Choroid plexus epithelial cell (primary cell): ENCODE measurements around the gene RAPGEF4.
"Not testable (repeated sequence)": the region's sequence is repeated elsewhere in the genome, so short reads cannot be mapped to it uniquely, and the experiment has no call there.

Experiments
- DNase-seq: peaks from one replicate; pipeline ENCODE4 v3.0.0-alpha.2; 2010; ENCODE audit warnings: low read depth
- H3K4me3 ChIP-seq: 2 replicates; pipeline ENCODE4 v1.5.1; 2011; ENCODE audit warnings: low read depth, mild to moderate bottlenecking, control low read depth, low read length, moderate library complexity
- TF ChIP-seq, protein P1 (sequence below): conservative IDR thresholded peaks from 2 replicates; pipeline ENCODE4 v1.5.1; 2011; ENCODE audit warnings: low read depth, mild to moderate bottlenecking, control low read depth, inconsistent platforms, low read length, moderate library complexity

Gene RAPGEF4

DNA sequence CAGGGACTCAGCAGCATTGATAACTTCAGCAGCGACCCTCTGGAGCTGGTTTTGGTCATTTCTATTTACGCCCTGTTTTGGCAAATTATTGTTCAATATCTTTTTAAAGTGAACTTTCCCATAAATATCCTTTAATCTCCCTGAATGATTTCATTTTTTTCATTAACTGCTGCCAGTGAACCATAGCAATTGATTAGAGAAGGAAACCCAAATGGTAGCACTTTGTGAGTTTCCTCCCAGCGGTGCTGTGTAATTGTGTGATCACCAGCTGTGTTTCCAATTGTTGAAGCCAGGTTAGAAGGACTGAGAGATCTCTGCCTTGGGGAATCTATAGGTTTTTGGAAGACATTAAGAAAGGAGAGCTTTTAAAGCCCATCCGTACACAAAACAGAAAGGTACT, 356.3 kb downstream of the RAPGEF4 start:
- no peak overlapping the region for H3K4me3 ChIP-seq

DNA sequence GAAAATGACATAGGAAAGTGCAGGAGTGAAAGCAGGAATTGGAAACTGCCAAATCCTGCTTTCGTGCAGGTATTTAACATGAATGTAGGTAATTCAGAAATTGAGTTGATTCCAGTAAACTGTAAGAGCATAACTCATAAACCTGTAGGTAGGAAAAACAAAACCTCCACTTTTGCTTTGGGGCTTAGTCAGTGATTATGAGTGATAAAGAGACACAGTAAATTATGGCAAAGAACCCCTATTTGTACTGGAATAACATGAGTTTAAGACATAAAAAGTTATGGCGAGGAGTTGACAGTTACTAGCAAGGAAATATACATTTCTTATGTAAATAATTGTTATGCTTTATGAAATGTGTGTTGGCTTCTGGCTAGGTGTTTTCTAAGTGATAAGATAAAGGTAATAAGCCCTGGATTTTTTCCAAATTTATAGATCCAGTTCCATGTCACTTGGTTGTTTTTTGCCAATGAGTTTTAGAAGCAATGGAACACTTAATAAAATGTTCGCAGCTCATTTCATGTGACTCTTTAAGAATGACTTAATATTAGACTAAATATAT, 357.3 kb downstream of the RAPGEF4 start:
- DNase-seq, result no peak
- TF ChIP-seq, protein P1, sequence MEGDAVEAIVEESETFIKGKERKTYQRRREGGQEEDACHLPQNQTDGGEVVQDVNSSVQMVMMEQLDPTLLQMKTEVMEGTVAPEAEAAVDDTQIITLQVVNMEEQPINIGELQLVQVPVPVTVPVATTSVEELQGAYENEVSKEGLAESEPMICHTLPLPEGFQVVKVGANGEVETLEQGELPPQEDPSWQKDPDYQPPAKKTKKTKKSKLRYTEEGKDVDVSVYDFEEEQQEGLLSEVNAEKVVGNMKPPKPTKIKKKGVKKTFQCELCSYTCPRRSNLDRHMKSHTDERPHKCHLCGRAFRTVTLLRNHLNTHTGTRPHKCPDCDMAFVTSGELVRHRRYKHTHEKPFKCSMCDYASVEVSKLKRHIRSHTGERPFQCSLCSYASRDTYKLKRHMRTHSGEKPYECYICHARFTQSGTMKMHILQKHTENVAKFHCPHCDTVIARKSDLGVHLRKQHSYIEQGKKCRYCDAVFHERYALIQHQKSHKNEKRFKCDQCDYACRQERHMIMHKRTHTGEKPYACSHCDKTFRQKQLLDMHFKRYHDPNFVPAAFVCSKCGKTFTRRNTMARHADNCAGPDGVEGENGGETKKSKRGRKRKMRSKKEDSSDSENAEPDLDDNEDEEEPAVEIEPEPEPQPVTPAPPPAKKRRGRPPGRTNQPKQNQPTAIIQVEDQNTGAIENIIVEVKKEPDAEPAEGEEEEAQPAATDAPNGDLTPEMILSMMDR, result no peak
- no peak overlapping the region for H3K4me3 ChIP-seq

More for the DNA sequence above, 356.3 kb downstream of the RAPGEF4 start:
- TF ChIP-seq, protein P1, result no peak
- DNase-seq, result no peak

DNA sequence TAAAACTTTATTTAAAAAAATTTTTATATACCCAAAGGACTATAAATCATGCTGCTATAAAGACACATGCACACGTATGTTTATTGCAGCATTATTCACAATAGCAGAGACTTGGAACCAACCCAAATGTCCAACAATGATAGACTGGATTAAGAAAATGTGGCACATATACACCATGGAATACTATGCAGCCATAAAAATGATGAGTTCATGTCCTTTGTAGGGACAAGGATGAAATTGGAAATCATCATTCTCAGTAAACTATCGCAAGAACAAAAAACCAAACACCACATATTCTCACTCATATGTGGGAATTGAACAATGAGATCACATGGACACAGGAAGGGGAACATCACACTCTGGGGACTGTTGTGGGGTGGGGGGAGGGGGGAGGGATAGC, 358.0 kb downstream of the RAPGEF4 start:
- H3K4me3 ChIP-seq, DNase-seq: not testable (repeated sequence)

DNA sequence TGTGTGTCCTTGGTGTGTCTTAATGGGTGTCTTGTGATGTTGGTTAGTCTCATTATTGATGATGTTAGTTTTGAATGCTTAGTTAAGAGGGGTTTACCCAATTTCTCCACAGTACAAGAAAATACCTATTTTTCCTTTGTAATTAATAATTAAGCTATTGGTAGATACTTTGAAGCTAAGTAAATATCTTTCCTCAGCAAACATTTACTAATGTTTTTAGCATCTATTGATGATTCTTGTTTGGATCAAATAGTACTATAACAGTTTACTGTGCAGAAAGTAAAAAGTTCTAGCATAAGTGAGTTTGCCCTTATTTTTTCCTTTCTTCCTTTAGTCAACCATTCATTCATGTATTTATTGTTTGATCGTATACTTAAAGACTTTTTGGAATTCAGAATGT, 359.1 kb downstream of the RAPGEF4 start:
- TF ChIP-seq, protein P1, result no peak
- no peak overlapping the region for H3K4me3 ChIP-seq
- no peak for DNase-seq

DNA sequence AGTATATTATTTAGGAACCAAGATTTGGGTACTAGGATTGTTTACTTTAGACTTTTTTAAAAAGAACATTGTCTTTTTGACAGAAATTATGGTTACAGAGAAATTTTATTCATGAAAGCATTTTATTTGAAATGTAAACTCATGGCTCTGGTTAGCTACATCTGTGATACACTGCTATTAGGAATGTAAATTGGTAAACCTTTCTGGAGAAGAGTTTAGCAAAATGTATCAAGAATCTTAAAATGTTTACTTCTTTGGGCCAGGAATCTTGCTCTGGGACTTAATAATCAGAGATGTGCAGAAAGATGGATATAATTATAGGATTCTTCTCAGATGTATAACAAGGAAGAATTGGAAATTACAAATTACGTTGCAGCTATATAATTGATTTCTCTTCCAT, 359.7 kb downstream of the RAPGEF4 start:
- DNase-seq, result no peak
- TF ChIP-seq, protein P1, result no peak
- H3K4me3 ChIP-seq, result no peak overlapping the region

DNA sequence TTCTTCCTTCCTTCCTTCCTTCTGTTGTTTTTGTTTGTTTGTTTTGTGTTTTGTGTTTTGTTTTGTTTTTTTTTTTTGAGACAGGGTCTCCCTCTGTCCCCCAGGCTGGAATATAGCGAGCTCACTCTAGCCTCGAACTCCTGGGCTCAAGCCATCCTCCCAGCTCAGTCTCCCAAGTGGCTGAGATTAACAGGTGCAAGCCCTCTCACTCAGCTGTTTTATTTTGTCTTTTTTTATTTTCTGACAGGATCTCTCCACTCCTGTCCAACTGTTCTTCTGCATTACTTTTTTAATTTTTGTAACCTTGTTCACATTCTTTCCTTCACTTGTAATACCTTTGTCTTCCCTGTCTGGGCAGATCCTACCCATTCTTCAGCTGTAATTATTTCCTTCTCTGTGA, 363.6 kb downstream of the RAPGEF4 start:
- no peak overlapping the region for H3K4me3 ChIP-seq
- TF ChIP-seq, protein P1, result no peak
- DNase-seq, result no peak

DNA sequence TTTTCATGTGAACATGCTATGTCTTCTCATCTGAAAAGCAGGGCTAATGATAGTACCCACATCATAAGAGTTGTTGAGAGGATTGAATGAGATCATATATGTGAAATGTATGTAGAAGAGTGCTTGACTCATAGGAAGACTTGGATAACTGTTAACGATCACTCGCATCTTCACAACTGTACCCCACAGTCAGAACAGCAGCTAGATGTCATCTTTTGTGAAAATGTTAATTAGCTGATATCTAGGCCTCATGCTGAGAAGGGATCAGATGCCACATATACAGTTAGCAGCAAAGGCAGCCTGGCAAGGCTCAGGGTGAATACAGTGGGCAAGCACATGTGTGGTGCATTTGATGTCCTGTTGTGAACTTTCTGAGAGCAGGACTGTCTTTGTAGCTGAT, 364.2 kb downstream of the RAPGEF4 start:
- no peak overlapping the region for H3K4me3 ChIP-seq
- no peak for DNase-seq
- TF ChIP-seq, protein P1, result no peak
